K562 (cell line): ENCODE results near the gene FAM114A2. TPM values are rescaled to one million over a fixed set of nuclear protein-coding genes. Genes with fewer than 3 reads are reported as not detected.
A peak's percentile ranks its signal among the peaks of the same experiment; 100 is the strongest.

Experiments
- ATAC-seq: fragments of 200-7000 bp; cut with Tn5 transposase; 3 replicates; pipeline ENCODE4 v1.9.1; 2020; ENCODE audit warnings: moderate library complexity
- BruUV-seq: library from RNA; stranded (reverse); fragments of 400-500 nt; replicated peaks from 2 replicates; lab custom pipeline; 2021; lab: Mats Ljungman, UMichigan
- CTCF ChIA-PET: fragments of 300-600 bp; formaldehyde crosslinking; extraction: SDS; loops from one replicate; lab custom pipeline; 2021; ENCODE audit warnings: low intra/inter-chr PET ratio; lab: Yijun Ruan, JAX
- POLR2A ChIA-PET: fragments of 300-600, 350-650 bp; sonication (Branson Sonifier 250); formaldehyde crosslinking; extraction: SDS; loops from one replicate; lab custom pipeline; 2021; ENCODE audit warnings: antibody characterized with exemption, inconsistent platforms; lab: Yijun Ruan, JAX
- DNase-seq, 4 experiments: peaks; one replicate each; pipeline versions ENCODE4 v3.0.0 to v3.0.0-alpha.2; 2011 to 2018; ENCODE audit warnings: low spot score in 3 of 4, mixed read lengths in 3 of 4; ENCODE audit errors: extremely low read depth in 1 of 4
- FAIRE-seq: peaks from 2 replicates; lab custom pipeline; 2011; peaks lifted over from hg19 to GRCh38; lab: Jason Lieb, UNC
- H2AFZ ChIP-seq: 2 replicates; pipeline ENCODE4 v1.6.0; 2011; ENCODE audit warnings: low read depth, low read length, control low read depth, inconsistent platforms
- H3K27ac ChIP-seq: fragments of 200-600 bp; 3 replicates; pipeline ENCODE4 v1.8.0; 2011; ENCODE audit warnings: low read depth, mild to moderate bottlenecking, control low read depth, inconsistent platforms, low read length, moderate library complexity, mixed read lengths; ENCODE audit errors: extremely low read depth
- H3K27me3 ChIP-seq, 2 experiments: fragments of 300-600 bp in 1 of 2; 2 replicates in 1 of 2; 3 replicates in 1 of 2; pipeline versions ENCODE4 v1.6.0 to v1.8.0; 2011; ENCODE audit warnings: inconsistent platforms in 2 of 2, low read length in 2 of 2, mild to moderate bottlenecking in 1 of 2, mixed read lengths in 1 of 2, moderate library complexity in 1 of 2; ENCODE audit not compliant: control insufficient read depth in 2 of 2, insufficient read depth in 2 of 2
- H3K36me3 ChIP-seq: fragments of 300-600 bp; 3 replicates; pipeline ENCODE4 v1.8.0; 2011; ENCODE audit warnings: mild to moderate bottlenecking, low read length, inconsistent platforms; ENCODE audit not compliant: control insufficient read depth, insufficient read depth
- H3K4me1 ChIP-seq, 2 experiments: fragments of 200-600 bp in 1 of 2; replicated peaks in 1 of 2; 2 replicates in 1 of 2; 3 replicates in 1 of 2; pipeline versions ENCODE4 v1.5.1 to v1.8.0; 2011; ENCODE audit warnings: inconsistent platforms in 2 of 2, low read length in 2 of 2, mild to moderate bottlenecking in 1 of 2, mixed read lengths in 1 of 2, moderate library complexity in 1 of 2; ENCODE audit not compliant: control insufficient read depth in 2 of 2, insufficient read depth in 2 of 2
- H3K4me2 ChIP-seq: 2 replicates; pipeline ENCODE4 v1.6.1; 2011; ENCODE audit warnings: low read length, control low read depth, inconsistent platforms, mixed read lengths; ENCODE audit not compliant: insufficient read depth
- H3K4me3 ChIP-seq: fragments of 200-600 bp; sonication (generic), shearing (Covaris generic); 2 replicates; pipeline ENCODE4 v1.5.1; 2016; ENCODE audit warnings: control low read depth, inconsistent platforms
- H3K79me2 ChIP-seq: fragments of 200-600 bp; 3 replicates; pipeline ENCODE4 v1.8.0; 2011; ENCODE audit warnings: low read length, inconsistent platforms; ENCODE audit not compliant: control insufficient read depth, insufficient read depth
- H3K9ac ChIP-seq, 2 experiments: 2 replicates each; pipeline versions ENCODE4 v1.6.0 to v1.6.1; 2011; ENCODE audit warnings: low read depth in 2 of 2, low read length in 2 of 2, control low read depth in 1 of 2, inconsistent platforms in 1 of 2, mild to moderate bottlenecking in 1 of 2, mixed read lengths in 1 of 2; ENCODE audit not compliant: insufficient read depth in 1 of 2
- H3K9me1 ChIP-seq: one replicate; pipeline ENCODE4 v1.6.0; 2011; ENCODE audit warnings: inconsistent platforms, mild to moderate bottlenecking, low read length, moderate library complexity; ENCODE audit not compliant: control insufficient read depth, insufficient read depth
- H3K9me3 ChIP-seq: replicated peaks from 2 replicates; pipeline ENCODE4 v1.5.1; 2011; ENCODE audit warnings: low read depth, low read length, inconsistent platforms; ENCODE audit not compliant: control insufficient read depth, insufficient read depth
- H4K20me1 ChIP-seq: replicated peaks from 2 replicates; pipeline ENCODE4 v1.6.1; 2011; ENCODE audit warnings: low read length, inconsistent platforms, mixed read lengths; ENCODE audit not compliant: control insufficient read depth, insufficient read depth
- MED1 ChIP-seq: sonication (generic); formaldehyde crosslinking; IDR thresholded peaks from 2 replicates; pipeline ENCODE4 v1.8.1; 2023; ENCODE audit warnings: missing genetic modification reagents, borderline replicate concordance
- NFE2 ChIP-seq: IDR thresholded peaks from 2 replicates; pipeline ENCODE4 v1.6.1; 2014; ENCODE audit warnings: antibody characterized with exemption, low read depth
- PHTF2 ChIP-seq: fragments of 250-450 bp; sonication (Bioruptor Pico); IDR thresholded peaks from 2 replicates; pipeline ENCODE4 v1.5.0; 2021; ENCODE audit warnings: mild to moderate bottlenecking
- PKNOX1 ChIP-seq: fragments of 450-650 bp; IDR thresholded peaks from 2 replicates; pipeline ENCODE4 v1.6.1; 2016
- PPARD ChIP-seq: fragments of 250-450 bp; sonication (Bioruptor Pico); IDR thresholded peaks from 2 replicates; pipeline ENCODE4 v1.8.0; 2022; ENCODE audit warnings: inconsistent platforms, mild to moderate bottlenecking, moderate library complexity
- ZNF778 ChIP-seq: fragments of 450-650 bp; formaldehyde crosslinking; IDR thresholded peaks from 2 replicates; pipeline ENCODE4 v1.4.0; 2020; ENCODE audit warnings: mild to moderate bottlenecking, moderate library complexity
- ZNF785 ChIP-seq: fragments of 250-450 bp; sonication (Bioruptor Pico); IDR thresholded peaks from 2 replicates; pipeline ENCODE4 v1.4.0; 2020; ENCODE audit warnings: mild to moderate bottlenecking
- WGBS: fragments of 100-300 bp; shearing (Covaris generic); methylation state at CpG from one replicate; pipeline ENCODE4 v1.1.6; 2016; ENCODE audit warnings: low coverage, mixed read lengths; ENCODE audit not compliant: insufficient coverage; ENCODE audit errors: missing lambda C conversion rate; 5-methylcytosine and 5-hydroxymethylcytosine counted together
- in situ Hi-C: fragments of 300-500 bp; cut with MboI; formaldehyde crosslinking; loops from 4 replicates; pipeline ENCODE4 v1.15.0; 2018; ENCODE audit warnings: inconsistent platforms, mixed read lengths
- intact Hi-C: fragments of 100-400 bp; cut with micrococcal nuclease; formaldehyde crosslinking; loops from 2 replicates; pipeline ENCODE4 v1.14.2; 2022
- polyA plus RNA-seq, 8 experiments: library from polyadenylated mRNA; depleted of rRNA in 4 of 8; stranded (reverse) in 5 of 8; unstranded in 3 of 8; fragments of >200 nt; fragmentation: Nextera tagmentation in 2 of 8; fragmentation: Illumina TruSeq in 1 of 8; extraction: Ambion mirVana in 2 of 8; extraction: Trizol in 1 of 8; gene quantifications; 2 replicates each; pipeline versions ENCODE4 v1.2.1 to v1.2.3, GENCODE V29; 2011 to 2014; ENCODE audit warnings: inconsistent platforms in 1 of 8, missing spikeins in 1 of 8
- total RNA-seq, 7 experiments: library from RNA; depleted of rRNA in 6 of 7; stranded (reverse); fragments of >200 nt in 6 of 7; fragmentation: Illumina TruSeq in 2 of 7; extraction: Trizol in 2 of 7; gene quantifications; 2 replicates each; pipeline versions ENCODE4 v1.2.1 to v1.2.3, GENCODE V29; 2011 to 2021; ENCODE audit warnings: low replicate concordance in 1 of 7

FAM114A2 gene
- total and polyA plus RNA-seq, 9 of the 15 experiments (the other 6 are each of a cell fraction or from before 2014, with no cell fraction given), result 14.4 to 28.1 (median 21.2) TPM

DNA sequence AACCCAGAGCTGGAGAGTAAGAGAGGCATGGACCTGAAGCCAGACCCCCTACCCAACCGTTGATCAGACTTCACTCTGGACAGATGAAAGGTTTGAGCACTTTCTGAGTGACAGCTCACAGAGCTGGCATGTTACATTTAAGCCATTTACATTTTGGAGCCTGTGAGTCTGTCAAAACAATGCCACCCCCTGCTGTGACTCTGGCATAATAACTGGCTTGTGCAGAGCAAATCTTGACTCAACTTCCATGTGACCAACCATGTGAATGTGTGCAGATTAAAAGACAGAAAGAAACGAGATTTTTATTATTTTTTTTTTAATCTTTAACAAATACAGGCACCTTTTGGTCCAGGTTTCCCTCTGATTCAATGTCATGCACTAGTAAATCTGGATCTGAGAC lies 48.5 kb upstream of the FAM114A2 start:
- H3K79me2 ChIP-seq, result no peaks in the 10 kb centered on the region
- no peaks in the 10 kb centered on the region for H3K9me3 ChIP-seq
- POLR2A ChIA-PET, result interaction anchor here (0.5 to 1.3 kb wide), 3 partner anchors 15 to 369 kb away, joined by 3 to 6 read pairs (median 3); no protein-coding TSS in a partner anchor
- H3K4me3 ChIP-seq, result no peak overlapping the region
- FAIRE-seq, result no peak
- no peak overlapping the region for H3K9ac ChIP-seq
- 0% methylated on average over 2 of the region's 2 CpGs for WGBS
- no peak overlapping the region for H2AFZ ChIP-seq
- ATAC-seq, result no peak
- DNase-seq, result no peak
- no TSS peak for BruUV-seq
- H3K9me1 ChIP-seq, result no peaks in the 10 kb centered on the region
- 0 out of 2 replicates have a peak, but pooled peaks cover 3% of the 10 kb centered on the region for H4K20me1 ChIP-seq
- no peak overlapping the region for H3K27ac ChIP-seq
- CTCF ChIA-PET, result no interaction called here
- TF ChIP-seq NFE2, result no peak
- TF ChIP-seq ZNF778 (CRISPR knock-in tag), result no peak
- TF ChIP-seq ZNF785 (CRISPR knock-in tag), result no peak
- TF ChIP-seq MED1 (CRISPR knock-in tag), result no peak
- TF ChIP-seq PKNOX1, result 0 out of 2 replicates have a peak, but pooled peaks have one; percentile 6
- no peak for TF ChIP-seq PPARD (CRISPR knock-in tag)
- TF ChIP-seq PHTF2, result no peak
- no peak overlapping the region for H3K4me2 ChIP-seq
- H3K36me3 ChIP-seq, result no peaks in the 10 kb centered on the region
- H3K27me3 ChIP-seq, result peaks cover 25 to 26% of the 10 kb centered on the region in 2 experiments; a peak in 4 of 5 replicates
- H3K4me1 ChIP-seq, result no peaks in the 10 kb centered on the region
- intact Hi-C loops (no loop called here), in situ Hi-C loops (no loop called here)
